GM21576 (cell line): ENCODE measurements around the gene GNAO1.
A peak's percentile ranks its signal among the peaks of the same experiment; 100 is the strongest.

ENCODE experiments used
- ATAC-seq: cut with Tn5 transposase; IDR thresholded peaks from one replicate; pipeline ENCODE4 v1.9.1; 2021; ENCODE audit warnings: mild to moderate bottlenecking, moderate library complexity; ENCODE audit not compliant: unreplicated experiment

The GNAO1 gene

DNA sequence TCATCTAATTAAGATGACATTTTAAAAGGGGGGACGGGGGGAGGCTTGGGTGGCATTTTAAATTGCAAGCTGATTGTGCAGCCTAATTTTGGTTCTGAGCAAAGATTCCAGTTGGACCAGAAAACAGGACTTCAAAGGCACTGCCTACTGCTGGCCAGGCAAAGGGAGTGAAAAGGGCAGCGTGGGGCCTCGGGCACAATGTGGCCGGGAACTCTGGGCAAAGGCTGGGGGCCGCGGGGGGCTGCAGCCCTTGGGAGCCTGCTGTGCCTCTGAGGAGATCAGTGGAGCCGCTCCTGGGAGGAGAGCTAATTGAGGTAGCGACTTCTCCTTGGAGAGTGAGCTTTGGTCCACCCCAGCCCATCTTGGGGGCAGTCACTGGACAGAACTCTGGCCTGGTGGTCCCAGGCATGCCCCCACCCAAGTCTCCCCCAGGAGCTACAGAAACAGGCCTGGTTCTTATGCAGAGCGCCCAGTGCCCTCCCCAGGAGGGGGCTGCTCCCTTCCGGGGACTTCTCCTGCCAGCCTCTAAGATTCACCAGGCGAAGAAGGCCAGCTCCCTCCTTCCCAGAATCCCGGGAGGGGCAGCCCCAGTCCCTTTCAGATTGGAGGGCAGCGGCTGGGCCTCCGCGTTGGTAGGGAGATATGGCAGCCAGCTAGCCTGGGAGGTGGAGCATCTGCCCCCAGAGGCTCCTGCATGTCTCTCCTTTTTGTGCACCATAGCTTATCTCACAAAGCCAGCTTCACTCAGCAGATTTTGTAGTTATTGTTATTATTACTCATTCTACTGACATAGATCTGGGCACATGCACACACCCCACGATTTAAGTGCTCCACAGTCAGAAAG lies 115.6 kb downstream of the GNAO1 start:
- no peak for ATAC-seq

GRCh38 chr16:56307534-56307873 lies 116.2 kb downstream of the GNAO1 start:
- ATAC-seq, result no peak

- ATAC-seq, result no peak
These were observed 117.7 kb downstream of the GNAO1 start for GRCh38 chr16:56309008-56309407.

GRCh38 chr16:56310690-56311089 lies 119.4 kb downstream of the GNAO1 start:
- ATAC-seq, result no peak

DNA sequence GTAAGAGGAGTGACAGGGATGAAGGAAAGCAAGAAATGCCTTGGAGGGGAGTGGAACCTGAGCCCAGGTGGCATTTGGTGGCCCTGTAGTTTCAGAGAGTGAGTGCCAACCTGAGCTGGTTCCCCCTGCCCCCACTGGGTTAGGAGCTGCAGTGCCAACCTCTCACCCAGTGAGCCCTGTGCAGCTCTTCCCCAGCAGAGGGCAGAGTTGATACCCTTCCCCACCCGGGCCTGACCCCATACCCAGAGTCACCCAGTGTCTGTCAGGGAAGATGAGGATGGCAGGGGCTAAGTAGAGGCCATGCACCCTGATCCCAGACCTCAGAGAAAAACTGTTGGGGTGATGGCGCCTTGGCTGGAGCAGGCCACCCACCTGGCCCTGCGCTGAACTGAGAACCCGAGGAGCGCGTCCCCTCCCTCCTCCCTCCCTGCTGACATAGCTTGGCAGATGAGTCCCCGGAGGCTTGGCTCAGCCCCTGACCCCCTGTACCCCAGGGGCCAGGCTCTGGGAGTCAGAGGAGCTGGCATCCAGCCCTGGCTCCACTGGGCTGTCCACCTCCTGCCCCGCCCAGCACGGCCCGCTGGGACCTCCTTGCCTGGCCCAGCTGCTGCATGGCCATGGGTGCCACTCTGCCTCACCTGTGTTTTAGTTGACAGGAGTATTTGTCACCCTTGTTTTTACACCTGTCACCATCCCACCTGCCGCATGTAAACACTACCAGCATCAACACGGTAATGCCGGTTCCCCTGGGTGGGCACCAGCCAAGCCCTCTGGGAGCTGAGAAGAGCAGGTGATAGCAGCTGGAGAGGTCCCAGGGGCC lies 120.1 kb downstream of the GNAO1 start:
- ATAC-seq, result no peak

GRCh38 chr16:56312028-56312300 lies 120.7 kb downstream of the GNAO1 start:
- no peak for ATAC-seq

GRCh38 chr16:56312556-56312955 lies 121.3 kb downstream of the GNAO1 start:
- no peak for ATAC-seq

GRCh38 chr16:56314244-56314850 lies 123.1 kb downstream of the GNAO1 start:
- no peak for ATAC-seq

DNA sequence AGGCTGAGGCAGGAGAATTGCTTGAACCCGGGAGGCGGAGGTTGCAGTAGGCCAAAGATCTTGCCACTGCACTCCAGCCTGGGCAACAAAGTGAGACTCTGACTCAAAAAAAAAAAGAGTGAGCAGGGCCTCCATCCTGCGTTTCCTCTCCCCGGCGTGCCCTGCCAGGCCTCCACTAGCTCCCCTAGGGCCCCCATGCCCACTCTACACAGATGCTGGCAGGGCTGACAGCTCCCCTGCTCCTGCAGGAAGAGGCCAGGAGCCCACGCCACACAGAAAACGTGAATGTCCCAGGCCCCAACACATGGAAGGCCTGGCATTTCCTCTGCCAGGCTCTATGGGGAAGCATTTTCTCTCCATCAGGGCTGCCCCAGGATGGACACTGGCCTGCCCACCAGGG lies 124.7 kb downstream of the GNAO1 start:
- ATAC-seq, result no peak

DNA sequence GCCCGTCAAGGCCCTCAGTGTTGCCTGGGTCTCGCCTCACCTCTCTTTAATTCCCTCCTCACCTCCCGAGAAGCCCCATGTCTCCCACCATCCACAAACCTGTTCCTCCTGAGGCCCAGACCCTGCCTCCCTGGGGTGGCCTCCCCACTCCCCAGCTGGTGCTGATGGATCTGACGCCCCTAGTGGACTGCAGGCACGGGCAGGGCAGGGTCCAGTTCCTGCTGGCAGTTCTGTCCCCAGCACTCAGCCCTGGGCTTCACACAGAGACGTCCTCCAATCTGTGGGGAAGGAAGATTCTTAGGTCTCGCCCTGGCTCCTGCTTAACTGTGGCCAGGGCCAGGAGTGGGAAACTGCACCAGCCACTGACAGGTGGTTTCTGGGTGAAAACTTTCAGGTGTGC lies 125.3 kb downstream of the GNAO1 start:
- ATAC-seq, result no peak

DNA sequence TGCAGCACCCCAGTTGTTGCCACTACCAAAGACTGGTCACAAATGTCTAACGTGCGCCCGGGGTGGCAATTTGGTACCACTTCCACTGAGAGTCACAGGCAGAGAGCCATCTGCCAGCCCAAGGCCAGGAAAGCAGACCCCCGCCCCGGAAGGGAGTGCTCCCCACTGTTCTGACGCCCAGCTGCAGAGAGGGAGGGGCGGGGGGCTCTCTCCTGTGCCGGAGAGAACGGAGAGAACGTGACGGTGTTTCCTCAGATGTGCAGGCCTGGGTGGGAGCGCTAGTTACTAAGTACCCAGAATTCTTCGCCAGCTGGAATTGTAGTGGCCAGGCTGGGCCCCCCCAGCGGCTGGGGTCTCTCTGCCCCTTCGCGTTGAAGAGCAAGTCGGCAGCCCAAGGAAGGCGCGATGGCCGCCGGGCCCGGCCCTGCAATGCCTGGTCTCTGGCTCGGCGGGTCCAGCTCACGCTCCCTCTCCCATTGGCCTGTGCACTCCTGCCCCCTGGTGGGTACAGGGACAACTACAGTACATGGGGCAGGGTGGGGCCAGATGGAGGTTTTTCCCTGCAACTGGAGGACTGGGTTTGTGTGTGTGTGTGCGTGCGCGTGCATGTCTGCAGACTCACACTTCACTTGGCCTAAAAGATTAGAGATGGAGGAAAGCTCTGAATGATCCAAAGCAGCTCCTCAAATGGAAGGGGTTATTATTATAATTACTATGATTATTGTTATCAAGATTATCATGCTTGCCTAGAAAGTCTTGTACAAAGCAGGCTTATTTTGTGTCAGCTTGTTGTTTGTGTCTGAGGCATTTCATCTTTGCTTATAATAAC lies 126.9 kb downstream of the GNAO1 start:
- peak; percentile 93 for ATAC-seq

GRCh38 chr16:56318827-56319140 lies 127.5 kb downstream of the GNAO1 start:
- ATAC-seq, result no peak

DNA sequence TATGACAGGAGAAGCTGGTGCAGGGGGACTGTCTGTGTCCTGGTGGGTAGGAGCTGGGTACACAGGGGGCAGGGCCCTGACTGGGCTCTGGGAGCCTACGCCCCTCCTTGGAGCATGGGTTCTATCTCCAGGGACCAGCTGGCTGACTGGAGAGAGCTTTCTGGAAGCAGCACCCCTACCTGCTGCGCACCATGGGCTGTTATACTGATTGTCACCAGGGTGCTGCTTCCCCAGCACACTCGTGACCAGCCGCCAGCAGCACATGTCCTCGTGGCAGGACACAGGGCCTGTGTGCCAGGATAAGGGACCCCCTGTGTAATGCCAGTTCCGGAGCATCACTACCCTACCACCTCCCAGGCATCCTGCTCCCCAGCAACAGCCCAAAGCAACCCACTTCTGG lies 128.1 kb downstream of the GNAO1 start:
- no peak for ATAC-seq

GRCh38 chr16:56320056-56320455 lies 128.8 kb downstream of the GNAO1 start:
- no peak for ATAC-seq

DNA sequence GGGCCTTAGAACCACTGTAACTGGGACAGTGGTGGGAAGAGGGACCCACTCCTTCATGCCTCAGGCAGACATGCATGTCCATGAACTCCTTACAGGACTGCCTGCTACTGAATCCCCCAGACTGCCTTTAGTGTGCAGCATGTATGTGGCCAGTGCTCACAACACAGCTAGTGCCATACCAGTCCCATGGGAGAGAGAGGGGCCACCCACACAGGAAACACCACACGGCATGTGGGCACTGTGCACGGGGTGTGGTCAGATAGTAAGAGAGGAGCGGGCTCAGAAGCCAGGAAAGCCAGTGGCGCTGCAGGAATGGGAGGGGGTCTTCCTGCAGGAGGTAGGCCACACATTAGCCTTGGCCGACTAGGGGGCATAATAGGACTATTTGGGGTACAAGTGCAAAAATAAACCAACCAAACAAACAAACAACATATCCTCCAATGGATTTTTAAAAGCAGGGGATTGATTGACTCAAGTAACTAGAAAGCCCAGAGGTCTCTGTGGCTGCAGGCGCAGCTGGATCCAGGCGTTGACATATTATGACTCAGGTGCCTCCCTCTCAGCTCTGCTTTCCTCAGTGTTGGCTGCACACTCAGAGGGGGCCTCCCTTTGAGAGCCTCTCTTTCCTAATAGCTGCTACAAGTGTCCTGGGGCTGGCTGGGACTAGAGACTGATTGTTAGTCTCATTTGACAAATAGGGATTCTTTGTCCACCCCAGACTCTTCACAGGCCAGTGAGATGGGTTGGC lies 129.7 kb downstream of the GNAO1 start:
- ATAC-seq, result no peak

DNA sequence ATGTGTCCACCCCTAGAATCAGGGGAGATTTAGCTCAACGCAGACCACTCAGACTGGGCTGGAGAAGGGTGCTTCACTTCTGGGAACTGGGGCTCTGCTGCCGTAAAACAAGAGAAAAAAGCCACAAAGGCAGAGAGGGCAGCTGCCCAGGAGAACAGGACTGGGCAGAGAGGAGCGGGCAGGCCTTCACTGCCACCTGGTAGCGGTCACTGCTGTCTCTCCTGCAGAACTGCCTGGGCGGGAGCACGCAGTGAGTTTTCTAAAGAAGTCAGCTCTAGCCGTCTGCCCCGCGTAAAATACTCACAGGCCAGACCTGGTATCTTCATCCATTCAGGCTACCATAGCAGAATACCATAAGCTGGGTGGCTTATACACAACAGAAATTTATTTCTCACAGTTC lies 130.3 kb downstream of the GNAO1 start:
- no peak for ATAC-seq

DNA sequence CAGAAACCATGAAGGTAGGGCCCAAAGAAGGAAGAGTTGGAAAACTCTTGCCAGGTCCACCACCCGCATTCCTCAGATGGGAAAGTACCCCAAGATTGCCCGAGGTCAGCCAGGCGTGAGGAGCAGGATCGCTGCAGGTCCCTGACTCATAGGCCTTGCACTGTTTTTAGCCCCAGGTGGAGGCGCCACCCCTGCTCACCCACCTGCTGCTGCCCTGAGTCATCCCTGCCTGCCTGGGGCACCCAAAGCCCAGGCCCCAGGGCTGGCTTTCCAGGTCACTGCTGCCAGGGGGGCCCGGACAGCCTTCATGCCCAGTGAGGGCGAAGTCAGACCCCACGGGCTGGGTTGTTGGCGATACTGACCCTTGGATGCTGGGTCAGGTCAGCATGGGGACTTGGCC lies 133.1 kb downstream of the GNAO1 start:
- ATAC-seq, result no peak

GRCh38 chr16:56325956-56326355 lies 134.7 kb downstream of the GNAO1 start:
- no peak for ATAC-seq

GRCh38 chr16:56327071-56327928 lies 136.0 kb downstream of the GNAO1 start:
- no peak for ATAC-seq

GRCh38 chr16:56327929-56328258 lies 136.6 kb downstream of the GNAO1 start:
- ATAC-seq, result no peak
